Inferior parietal cortex (tissue), 1 donor: Measurements from ENCODE around the gene SYT13.

Experiments used
- DNase-seq: peaks from one replicate; pipeline ENCODE4 v3.0.0-alpha.2; 2016; ENCODE audit errors: extremely low spot score

SYT13 gene

GRCh38 chr11:45248501-45249011, 37.6 kb downstream of the SYT13 start:
- no peak for DNase-seq

GRCh38 chr11:45247433-45247832, 38.7 kb downstream of the SYT13 start:
- DNase-seq = no peak

GRCh38 chr11:45246241-45246640, 39.9 kb downstream of the SYT13 start:
- no peak for DNase-seq

GRCh38 chr11:45245218-45246045, 40.7 kb downstream of the SYT13 start:
- peak; percentile 32 for DNase-seq

- no peak for DNase-seq
These were observed 42.2 kb downstream of the SYT13 start for GRCh38 chr11:45243967-45244366.

- no peak for DNase-seq
These were observed 46.4 kb downstream of the SYT13 start for GRCh38 chr11:45239733-45240132.

- no peak for DNase-seq
These were observed 47.4 kb downstream of the SYT13 start for GRCh38 chr11:45238724-45239123.

GRCh38 chr11:45237711-45238315, 48.3 kb downstream of the SYT13 start:
- peak; percentile 30 for DNase-seq

GRCh38 chr11:45234306-45235006, 51.7 kb downstream of the SYT13 start:
- no peak for DNase-seq

- DNase-seq = no peak
These were observed 52.4 kb downstream of the SYT13 start for GRCh38 chr11:45233804-45234170.

- peak; percentile 69 for DNase-seq
These were observed 52.9 kb downstream of the SYT13 start for GRCh38 chr11:45233121-45233803.

- no peak for DNase-seq
These were observed 53.6 kb downstream of the SYT13 start for GRCh38 chr11:45232341-45233080.

GRCh38 chr11:45229401-45230020, 56.6 kb downstream of the SYT13 start:
- no peak for DNase-seq

- DNase-seq = no peak
These were observed 58.3 kb downstream of the SYT13 start for GRCh38 chr11:45227836-45228235.

GRCh38 chr11:45226901-45227300, 59.2 kb downstream of the SYT13 start:
- DNase-seq = no peak

GRCh38 chr11:45225961-45226871, 59.9 kb downstream of the SYT13 start:
- DNase-seq = no peak

- no peak for DNase-seq
These were observed 60.9 kb downstream of the SYT13 start for GRCh38 chr11:45225277-45225676.

GRCh38 chr11:45224766-45225165, 61.4 kb downstream of the SYT13 start:
- no peak for DNase-seq

GRCh38 chr11:45223496-45223895, 62.6 kb downstream of the SYT13 start:
- no peak for DNase-seq

GRCh38 chr11:45219411-45219810, 66.7 kb downstream of the SYT13 start:
- DNase-seq = no peak
